B cell (primary cell): ENCODE results near the gene HIP1. TPM values are rescaled to one million over a fixed set of nuclear protein-coding genes. Genes with fewer than 3 reads are reported as not detected.

Experiments
- ATAC-seq: fragments of 200-7000 bp; cut with Tn5 transposase; one replicate; pipeline ENCODE4 v1.10.0; 2021; ENCODE audit warnings: low read depth, mild to moderate bottlenecking, moderate number of reproducible peaks, moderate library complexity
- CTCF ChIA-PET: fragments of 350-600 bp; sonication (Branson Sonifier 250); formaldehyde crosslinking; loops from one replicate; lab custom pipeline; 2021; ENCODE audit warnings: antibody characterized with exemption, inconsistent platforms; lab: Charles Lee
- POLR2A ChIA-PET: fragments of 350-600 bp; sonication (Branson Sonifier 250); formaldehyde crosslinking; loops from one replicate; lab custom pipeline; 2021; ENCODE audit warnings: antibody characterized with exemption; lab: Charles Lee
- DNase-seq: peaks from one replicate; pipeline ENCODE4 v3.0.0; 2013
- H2AFZ ChIP-seq: 2 replicates; pipeline ENCODE4 v1.6.1; 2012; ENCODE audit warnings: mild to moderate bottlenecking, low read depth, low read length; ENCODE audit not compliant: insufficient read depth, poor library complexity, severe bottlenecking
- H3K27ac ChIP-seq, 2 donors: 1 replicate in 1 of 2; 2 replicates in 1 of 2; pipeline ENCODE4 v1.5.1; 2012 to 2013; ENCODE audit warnings: low read length in 2 of 2, mild to moderate bottlenecking in 2 of 2, moderate library complexity in 1 of 2
- H3K27me3 ChIP-seq, 4 experiments: fragments of 200-600 bp in 1 of 4; sonication (generic) in 1 of 4; replicated peaks in 1 of 4; 1 replicate in 2 of 4; 2 replicates in 2 of 4; pipeline versions ENCODE4 v1.6.1 to v1.7.0; 2013 to 2016; ENCODE audit warnings: low read length in 3 of 4, mild to moderate bottlenecking in 2 of 4, mixed read lengths in 1 of 4, moderate library complexity in 1 of 4; ENCODE audit not compliant: insufficient read depth in 4 of 4, control insufficient read depth in 3 of 4; ENCODE audit errors: control extremely low read depth in 1 of 4
- H3K36me3 ChIP-seq, 2 experiments: replicated peaks in 1 of 2; 1 replicate in 1 of 2; 2 replicates in 1 of 2; pipeline versions ENCODE4 v1.6.1 to v1.7.1; 2013; ENCODE audit warnings: low read length in 1 of 2; ENCODE audit not compliant: insufficient read depth in 2 of 2, control insufficient read depth in 1 of 2; ENCODE audit errors: control extremely low read depth in 1 of 2, extremely low read depth in 1 of 2
- H3K4me1 ChIP-seq, 2 donors: fragments of 200-600 bp in 1 of 2; sonication (generic) in 1 of 2; 1 replicate in 1 of 2; 2 replicates in 1 of 2; pipeline versions ENCODE4 v1.5.1 to v1.6.1; 2013 to 2017; ENCODE audit warnings: low read length in 2 of 2; ENCODE audit not compliant: control insufficient read depth in 2 of 2, insufficient read depth in 2 of 2
- H3K4me2 ChIP-seq: replicated peaks from 2 replicates; pipeline ENCODE3; 2012; ENCODE audit warnings: mild to moderate bottlenecking, low read depth, low read length; ENCODE audit not compliant: poor library complexity, severe bottlenecking
- H3K4me3 ChIP-seq, 5 experiments: fragments of 200-600 bp in 1 of 5; sonication (generic) in 1 of 5; 1 replicate in 3 of 5; 2 replicates in 2 of 5; pipeline versions ENCODE4 v1.5.1 to v1.7.0; 2011 to 2016; ENCODE audit warnings: low read length in 4 of 5, mild to moderate bottlenecking in 4 of 5, low read depth in 2 of 5, control low read depth in 1 of 5, moderate library complexity in 1 of 5; ENCODE audit not compliant: insufficient read depth in 1 of 5; ENCODE audit errors: control extremely low read depth in 1 of 5, extremely low read depth in 1 of 5
- H3K79me2 ChIP-seq: fragments of 200-600 bp; sonication (generic); one replicate; pipeline ENCODE4 v1.6.0; 2016; ENCODE audit warnings: low read length; ENCODE audit not compliant: control insufficient read depth, insufficient read depth
- H3K9ac ChIP-seq: fragments of 200-600 bp; sonication (generic); 2 replicates; pipeline ENCODE4 v1.6.1; 2017; ENCODE audit warnings: mild to moderate bottlenecking, low read length, moderate library complexity
- H3K9me3 ChIP-seq, 3 donors: one replicate each; pipeline versions ENCODE4 v1.6.1 to v1.7.1; 2013; ENCODE audit warnings: low read length in 2 of 3; ENCODE audit not compliant: control insufficient read depth in 2 of 3, insufficient read depth in 1 of 3; ENCODE audit errors: control extremely low read depth in 1 of 3
- H4K20me1 ChIP-seq: 2 replicates; pipeline ENCODE4 v1.6.0; 2012; ENCODE audit warnings: mild to moderate bottlenecking, low read length; ENCODE audit not compliant: insufficient read depth, control insufficient read depth, poor library complexity, severe bottlenecking
- H3K27ac Mint-ChIP-seq: one replicate; pipeline ENCODE4 v1.8.0; 2021; ENCODE audit warnings: mixed read lengths
- H3K27me3 Mint-ChIP-seq: one replicate; pipeline ENCODE4 v1.8.0; 2021; ENCODE audit warnings: mixed read lengths
- H3K4me1 Mint-ChIP-seq: one replicate; pipeline ENCODE4 v1.8.0; 2021; ENCODE audit warnings: mixed read lengths
- H3K4me3 Mint-ChIP-seq: one replicate; pipeline ENCODE4 v1.8.0; 2021; ENCODE audit warnings: mixed read lengths
- H3K9me3 Mint-ChIP-seq: one replicate; pipeline ENCODE4 v1.8.0; 2022; ENCODE audit warnings: mixed read lengths; ENCODE audit not compliant: insufficient read depth
- EZH2 ChIP-seq: IDR thresholded peaks from 2 replicates; pipeline ENCODE4 v1.6.1; 2012; ENCODE audit warnings: borderline replicate concordance, low read depth, mild to moderate bottlenecking, moderate library complexity, low read length; ENCODE audit not compliant: insufficient read depth, poor library complexity, severe bottlenecking
- WGBS: methylation state at CpG from one replicate; pipeline ENCODE4 v1.1.5; 2013; ENCODE audit warnings: missing lambda C conversion rate; ENCODE audit not compliant: insufficient coverage; 5-methylcytosine and 5-hydroxymethylcytosine counted together
- intact Hi-C: fragments of 100-400 bp; cut with micrococcal nuclease; formaldehyde crosslinking; loops from one replicate; pipeline ENCODE4 v1.10.0; 2022
- polyA plus RNA-seq: library from polyadenylated mRNA; depleted of rRNA; stranded (reverse); fragments of >200 nt; gene quantifications from 2 replicates; pipeline ENCODE4 v1.2.3, GENCODE V29; 2012
- total RNA-seq, 2 donors: library from RNA; stranded (reverse); fragments of 120-200 nt in 1 of 2; gene quantifications; 1 replicate in 1 of 2; 2 replicates in 1 of 2; pipeline versions ENCODE4 v1.2.3 to v1.2.4, GENCODE V29; 2013 to 2022
- TF ChIP-seq, protein P1 (sequence below): fragments of 200-600 bp; IDR thresholded peaks from one replicate; pipeline ENCODE4 v1.8.0; 2022; ENCODE audit warnings: antibody characterized with exemption, mild to moderate bottlenecking

HIP1 gene
- total and polyA plus RNA-seq, 2 donors (not counting 1 experiment from before 2014, with no cell fraction given) = 6.5 to 16.7 TPM

DNA sequence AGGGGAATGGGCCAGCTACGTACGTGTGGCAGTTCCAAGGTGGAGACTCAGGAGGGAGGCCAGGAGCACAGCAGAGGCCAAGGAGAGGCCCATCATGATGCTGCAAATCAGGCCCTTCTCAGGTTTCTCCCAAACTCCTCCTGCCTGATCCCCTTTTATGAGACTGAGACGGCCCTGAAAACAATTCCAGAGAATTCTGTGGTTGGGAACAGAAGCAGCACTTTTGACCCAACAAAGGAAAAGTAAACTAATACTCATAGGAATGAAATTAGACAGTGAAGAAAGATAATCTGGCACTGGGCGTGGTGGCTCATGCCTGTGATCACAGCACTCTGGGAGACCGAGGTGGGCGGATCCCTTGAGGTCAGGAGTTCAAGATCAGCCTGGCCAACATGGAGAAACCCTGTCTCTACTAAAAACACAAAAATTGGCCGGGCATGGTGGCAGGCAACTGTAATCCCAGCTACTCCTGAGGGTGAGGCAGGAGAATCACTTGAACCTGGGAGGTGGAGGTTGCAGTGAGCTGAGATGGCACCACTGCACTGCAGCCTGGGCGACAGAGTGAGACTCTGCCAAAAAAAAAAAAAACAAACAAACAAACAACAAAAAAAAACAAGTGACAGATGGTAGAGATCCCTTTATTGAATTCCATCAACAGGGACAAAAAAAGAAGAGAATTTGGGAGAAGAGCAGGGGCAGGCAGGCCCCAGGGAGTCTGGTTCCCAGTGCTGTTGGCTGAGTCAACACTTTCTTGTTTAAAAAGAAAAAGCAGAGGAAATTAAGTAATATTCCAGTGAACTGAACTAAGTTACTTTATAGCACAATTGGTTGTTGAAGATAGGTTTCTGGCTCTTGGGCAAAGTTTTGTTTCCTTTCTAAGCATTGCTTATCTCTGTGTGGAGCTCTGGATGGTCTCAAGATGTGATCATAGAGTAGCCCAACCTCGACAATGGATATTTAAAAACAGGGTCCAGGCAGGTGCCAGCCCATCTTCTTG, 33.6 kb upstream of the HIP1 start, which contains the start of gene CCL26:
CCL26 (minus strand) TSS at position 131 of the 997 bp plus-strand sequence; CDS start at position 96, 35 bp downstream.
- CTCF ChIA-PET = no interaction called here
- intact Hi-C loops = no loop called here
- H3K4me2 ChIP-seq = no peak within 1 kb of the TSS
- H3K27ac Mint-ChIP-seq = no peak within 1 kb of the TSS
- H3K36me3 ChIP-seq = no peaks in the 10 kb centered on the region
- POLR2A ChIA-PET = no interaction called here
- TF ChIP-seq, protein P1, sequence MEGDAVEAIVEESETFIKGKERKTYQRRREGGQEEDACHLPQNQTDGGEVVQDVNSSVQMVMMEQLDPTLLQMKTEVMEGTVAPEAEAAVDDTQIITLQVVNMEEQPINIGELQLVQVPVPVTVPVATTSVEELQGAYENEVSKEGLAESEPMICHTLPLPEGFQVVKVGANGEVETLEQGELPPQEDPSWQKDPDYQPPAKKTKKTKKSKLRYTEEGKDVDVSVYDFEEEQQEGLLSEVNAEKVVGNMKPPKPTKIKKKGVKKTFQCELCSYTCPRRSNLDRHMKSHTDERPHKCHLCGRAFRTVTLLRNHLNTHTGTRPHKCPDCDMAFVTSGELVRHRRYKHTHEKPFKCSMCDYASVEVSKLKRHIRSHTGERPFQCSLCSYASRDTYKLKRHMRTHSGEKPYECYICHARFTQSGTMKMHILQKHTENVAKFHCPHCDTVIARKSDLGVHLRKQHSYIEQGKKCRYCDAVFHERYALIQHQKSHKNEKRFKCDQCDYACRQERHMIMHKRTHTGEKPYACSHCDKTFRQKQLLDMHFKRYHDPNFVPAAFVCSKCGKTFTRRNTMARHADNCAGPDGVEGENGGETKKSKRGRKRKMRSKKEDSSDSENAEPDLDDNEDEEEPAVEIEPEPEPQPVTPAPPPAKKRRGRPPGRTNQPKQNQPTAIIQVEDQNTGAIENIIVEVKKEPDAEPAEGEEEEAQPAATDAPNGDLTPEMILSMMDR = no peak
- TF ChIP-seq EZH2 = no peak
- H3K4me3 ChIP-seq = no peak within 1 kb of the TSS
- WGBS = 82% methylated on average over 6 of the region's 9 CpGs
- H3K9me3 ChIP-seq = peaks cover 0 to 6% (median 0%) of the 10 kb centered on the region in 3 donors
- H3K4me1 Mint-ChIP-seq = peaks cover 5% of the 10 kb centered on the region
- DNase-seq = no peak
- no peaks in the 10 kb centered on the region for H4K20me1 ChIP-seq
- H3K9me3 Mint-ChIP-seq = no peaks in the 10 kb centered on the region
- H3K27ac ChIP-seq = no peak within 1 kb of the TSS
- no peaks in the 10 kb centered on the region for H3K4me1 ChIP-seq
- no peak within 1 kb of the TSS for H3K4me3 Mint-ChIP-seq
- H3K27me3 ChIP-seq = no peaks in the 10 kb centered on the region
- no peaks in the 10 kb centered on the region for H3K79me2 ChIP-seq
- no peak within 1 kb of the TSS for H2AFZ ChIP-seq
- ATAC-seq = no peak
- H3K27me3 Mint-ChIP-seq = no peaks in the 10 kb centered on the region
- no peak within 1 kb of the TSS for H3K9ac ChIP-seq

DNA sequence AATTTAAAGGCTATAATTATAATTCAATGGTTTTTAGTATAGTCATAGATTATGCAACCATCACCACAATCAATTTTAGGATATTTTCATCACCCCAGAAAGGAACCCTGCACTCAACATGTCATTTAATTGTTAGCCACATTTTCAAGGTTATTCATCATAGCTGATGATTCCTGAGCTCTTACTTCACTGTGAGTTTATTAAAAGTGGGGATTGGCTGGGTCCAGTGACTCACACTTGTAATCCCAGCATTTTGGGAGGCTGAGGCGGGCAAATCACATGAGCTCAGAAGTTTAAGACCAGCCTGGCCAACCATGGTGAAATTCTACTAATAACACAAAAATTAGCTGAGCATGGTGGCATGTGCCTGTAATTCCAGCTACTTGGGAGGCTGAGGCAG, 32.5 kb upstream of the HIP1 start:
- intact Hi-C loops = no loop called here
- Histone ChIP-seq H2AFZ (no peak overlapping the region), H3K4me1 (no peaks in the 10 kb centered on the region), H3K4me2 (no peak overlapping the region), H3K9me3 (peaks cover 0 to 3% (median 0%) of the 10 kb centered on the region in 3 donors), H3K4me3 (no peak overlapping the region), H3K9ac (no peak overlapping the region), H3K27ac (no peak overlapping the region), H3K36me3 (no peaks in the 10 kb centered on the region), H4K20me1 (no peaks in the 10 kb centered on the region), H3K79me2 (no peaks in the 10 kb centered on the region), H3K27me3 (no peaks in the 10 kb centered on the region)
- TF ChIP-seq EZH2 = no peak
- TF ChIP-seq, protein P1 = no peak
- Mint-ChIP-seq H3K4me1 (no peaks in the 10 kb centered on the region), H3K27me3 (no peaks in the 10 kb centered on the region), H3K27ac (no peak overlapping the region), H3K4me3 (no peak overlapping the region), H3K9me3 (no peaks in the 10 kb centered on the region)
- ATAC-seq (no peak), DNase-seq (no peak)
- CTCF ChIA-PET = interaction anchor here (0.6 kb wide), 1 partner anchor 16 kb away, joined by 3 read pairs; no protein-coding TSS in a partner anchor
- POLR2A ChIA-PET = no interaction called here
- WGBS = no CpG with 5 or more reads among the region's 1 CpG
